Measurements from ENCODE around the gene MAP6.
"Not testable (repeated sequence)": the region's sequence is repeated elsewhere in the genome, so short reads cannot be mapped to it uniquely, and the experiment has no call there.

The MAP6 gene

DNA sequence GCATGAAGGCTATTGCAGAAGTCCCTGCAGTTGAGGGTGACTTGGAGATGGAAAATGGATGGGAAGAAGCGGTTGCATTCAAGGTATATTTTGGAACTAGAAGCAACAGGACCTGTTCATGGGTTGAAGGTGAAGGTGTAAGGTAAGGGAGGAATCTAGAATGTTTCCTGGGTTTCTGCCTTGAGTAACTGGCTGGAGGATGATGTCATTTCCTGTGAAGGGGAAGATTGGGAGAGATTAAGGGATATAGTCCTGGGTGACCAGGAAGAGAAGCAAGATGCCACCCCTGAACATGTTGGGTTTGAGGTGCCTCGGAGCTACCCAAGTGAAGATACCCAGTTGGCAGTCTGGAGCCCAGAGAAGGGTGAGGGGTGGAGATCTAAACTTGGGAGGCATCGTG is 36.7 kb upstream of the MAP6 start:
- TF ChIP-seq, protein P1, sequence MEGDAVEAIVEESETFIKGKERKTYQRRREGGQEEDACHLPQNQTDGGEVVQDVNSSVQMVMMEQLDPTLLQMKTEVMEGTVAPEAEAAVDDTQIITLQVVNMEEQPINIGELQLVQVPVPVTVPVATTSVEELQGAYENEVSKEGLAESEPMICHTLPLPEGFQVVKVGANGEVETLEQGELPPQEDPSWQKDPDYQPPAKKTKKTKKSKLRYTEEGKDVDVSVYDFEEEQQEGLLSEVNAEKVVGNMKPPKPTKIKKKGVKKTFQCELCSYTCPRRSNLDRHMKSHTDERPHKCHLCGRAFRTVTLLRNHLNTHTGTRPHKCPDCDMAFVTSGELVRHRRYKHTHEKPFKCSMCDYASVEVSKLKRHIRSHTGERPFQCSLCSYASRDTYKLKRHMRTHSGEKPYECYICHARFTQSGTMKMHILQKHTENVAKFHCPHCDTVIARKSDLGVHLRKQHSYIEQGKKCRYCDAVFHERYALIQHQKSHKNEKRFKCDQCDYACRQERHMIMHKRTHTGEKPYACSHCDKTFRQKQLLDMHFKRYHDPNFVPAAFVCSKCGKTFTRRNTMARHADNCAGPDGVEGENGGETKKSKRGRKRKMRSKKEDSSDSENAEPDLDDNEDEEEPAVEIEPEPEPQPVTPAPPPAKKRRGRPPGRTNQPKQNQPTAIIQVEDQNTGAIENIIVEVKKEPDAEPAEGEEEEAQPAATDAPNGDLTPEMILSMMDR (conservative IDR thresholded peaks at IDR 0.05; ENCODE audit: low read depth, low read length): no peak
- no peak for DNase-seq (ENCODE audit: low read depth)
- H3K4me3 ChIP-seq (ENCODE audit: low read depth, low read length): no peak overlapping the region

DNA sequence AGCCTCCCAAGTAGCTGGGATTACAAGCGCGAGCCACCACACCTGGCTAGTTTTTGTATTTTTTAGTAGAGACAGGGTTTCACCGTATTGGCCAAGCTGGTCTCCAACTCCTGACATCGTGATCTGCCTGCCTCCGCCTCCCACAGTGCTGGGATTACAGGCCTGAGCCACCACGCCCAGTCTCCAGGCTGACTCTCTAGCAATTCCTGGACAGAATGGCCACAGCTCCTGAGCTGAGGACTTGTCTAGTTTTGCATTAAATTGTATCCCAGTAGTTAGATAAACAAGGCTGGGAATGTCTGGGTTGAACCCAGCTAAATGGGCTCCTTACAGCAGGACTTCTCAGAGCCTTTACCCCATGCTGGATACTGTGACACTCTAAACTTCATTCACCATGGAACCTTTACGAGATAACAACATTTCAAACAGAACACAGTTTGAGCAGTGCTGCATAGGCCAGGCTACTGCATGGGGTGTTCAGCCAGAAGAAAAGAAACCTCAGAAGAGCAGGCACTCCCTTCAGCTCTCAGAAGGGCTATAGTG is 34.9 kb upstream of the MAP6 start:
- H3K4me3 ChIP-seq (ENCODE audit: low read depth, low read length): no peak overlapping the region
- TF ChIP-seq, protein P1 (conservative IDR thresholded peaks at IDR 0.05; ENCODE audit: low read depth, low read length): no peak
- no peak for DNase-seq (ENCODE audit: low read depth)

DNA sequence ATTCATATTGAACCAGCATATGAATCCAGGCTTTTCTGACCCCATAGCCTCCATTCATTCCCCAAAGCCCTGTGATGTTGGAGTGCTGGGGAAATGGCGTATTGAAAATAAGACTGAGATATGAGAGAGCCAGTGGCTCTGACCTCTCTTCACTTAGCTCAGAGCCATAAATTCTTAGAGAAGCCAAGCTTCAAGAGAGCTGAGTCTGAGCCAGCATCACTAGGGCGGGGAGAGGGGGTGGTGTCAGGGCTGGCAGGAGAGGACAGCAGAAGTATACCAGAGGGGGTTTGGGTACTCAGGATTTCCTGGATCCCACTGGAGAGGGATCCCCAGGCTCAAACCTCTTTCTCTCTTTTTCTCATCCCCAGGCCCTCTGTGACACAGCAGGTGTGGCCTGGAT is 32.1 kb upstream of the MAP6 start:
- no peak overlapping the region for H3K4me3 ChIP-seq (ENCODE audit: low read depth, low read length)
- DNase-seq (ENCODE audit: low read depth): no peak
- TF ChIP-seq, protein P1 (conservative IDR thresholded peaks at IDR 0.05; ENCODE audit: low read depth, low read length): no peak

DNA sequence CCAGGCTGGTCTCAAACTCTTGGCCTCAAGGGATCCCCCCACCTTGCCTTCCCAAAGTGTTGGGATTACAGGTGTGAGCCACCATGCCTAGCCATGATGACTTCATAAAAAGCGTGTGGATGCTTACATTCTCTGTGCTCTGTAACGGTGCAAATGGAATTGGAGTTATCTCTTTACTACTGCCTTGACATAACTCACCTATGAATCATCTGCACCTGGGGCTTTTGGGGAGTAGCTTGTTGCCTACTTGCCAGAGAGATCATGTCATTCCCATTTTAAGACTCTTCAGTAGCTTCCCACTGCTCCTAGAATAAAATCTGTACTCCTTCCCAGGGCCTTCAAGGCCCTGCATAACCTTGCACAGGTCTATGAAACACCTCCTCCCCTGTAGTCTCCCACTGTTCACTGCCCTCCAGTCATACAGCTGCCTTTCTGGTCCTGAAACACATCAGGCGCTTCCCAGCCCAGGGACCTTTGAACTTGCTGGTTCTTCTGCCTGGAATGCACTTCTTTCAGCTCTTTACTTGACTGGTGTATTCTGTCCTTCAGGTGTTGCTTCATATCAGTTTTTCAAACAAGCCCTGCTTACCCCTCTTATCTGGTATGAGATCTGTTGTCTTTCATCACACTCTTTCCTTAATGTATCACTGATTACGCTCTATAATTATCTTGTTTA is 29.2 kb upstream of the MAP6 start:
- H3K4me3 ChIP-seq (ENCODE audit: low read depth, low read length): no peak overlapping the region
- no peak for DNase-seq (ENCODE audit: low read depth)
- TF ChIP-seq, protein P1 (conservative IDR thresholded peaks at IDR 0.05; ENCODE audit: low read depth, low read length): no peak

DNA sequence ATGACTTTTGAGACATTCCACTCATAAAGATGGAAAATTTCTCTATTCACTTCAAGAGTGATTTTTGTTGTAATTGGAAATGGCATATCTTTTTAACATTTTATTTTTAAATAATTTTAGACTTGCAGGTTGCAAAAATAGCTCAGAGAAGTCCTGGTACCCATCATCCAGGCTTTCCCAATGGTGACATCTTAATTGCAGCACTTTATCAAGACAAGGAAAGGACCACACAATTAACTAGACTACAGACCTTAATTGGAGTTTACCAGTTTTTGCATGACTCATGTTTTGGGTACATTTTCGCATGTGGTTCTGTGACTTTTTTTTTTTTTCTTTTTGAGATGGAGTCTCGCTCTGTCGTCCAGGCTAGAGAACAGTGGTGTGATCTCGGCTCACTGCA is 23.0 kb upstream of the MAP6 start:
- TF ChIP-seq, protein P1 (conservative IDR thresholded peaks at IDR 0.05; ENCODE audit: low read depth, low read length): no peak
- no peak for DNase-seq (ENCODE audit: low read depth)
- H3K4me3 ChIP-seq (ENCODE audit: low read depth, low read length): no peak overlapping the region

DNA sequence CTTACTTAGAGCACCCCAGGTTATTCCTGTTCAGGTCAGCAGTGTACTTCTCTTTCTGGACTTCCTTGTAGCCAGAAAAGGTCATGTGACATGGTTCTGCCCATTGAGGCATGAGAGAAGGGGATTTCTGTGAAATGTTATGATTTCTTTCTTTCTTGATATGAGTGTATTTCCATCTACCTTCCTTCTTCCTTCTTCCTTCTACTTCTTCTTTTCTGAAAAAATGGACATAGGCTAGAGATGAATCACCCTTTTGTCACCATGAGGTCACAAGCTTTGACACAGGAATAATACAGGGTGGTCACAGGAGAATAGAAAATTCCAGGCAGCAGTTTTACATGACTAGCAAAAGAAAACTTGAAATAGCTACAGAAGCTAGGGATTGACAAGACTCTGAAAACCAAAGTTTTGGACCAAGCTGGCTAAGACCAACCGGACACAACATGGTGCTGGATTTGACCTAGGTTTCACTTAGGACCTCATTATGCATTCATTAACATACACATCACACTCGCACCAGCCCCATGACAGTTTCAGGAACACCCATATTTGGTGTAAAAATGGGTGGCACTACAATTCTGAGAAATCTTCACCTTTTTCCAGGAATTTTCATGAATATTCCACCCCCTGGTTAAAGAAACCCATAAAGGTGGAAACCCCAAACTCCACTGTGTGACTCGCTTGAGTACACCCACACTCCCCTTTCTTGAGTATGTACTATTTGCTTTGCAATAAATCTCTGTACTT is 21.2 kb upstream of the MAP6 start:
- DNase-seq (ENCODE audit: low read depth): no peak
- H3K4me3 ChIP-seq (ENCODE audit: low read depth, low read length): no peak overlapping the region
- TF ChIP-seq, protein P1 (conservative IDR thresholded peaks at IDR 0.05; ENCODE audit: low read depth, low read length): no peak

DNA sequence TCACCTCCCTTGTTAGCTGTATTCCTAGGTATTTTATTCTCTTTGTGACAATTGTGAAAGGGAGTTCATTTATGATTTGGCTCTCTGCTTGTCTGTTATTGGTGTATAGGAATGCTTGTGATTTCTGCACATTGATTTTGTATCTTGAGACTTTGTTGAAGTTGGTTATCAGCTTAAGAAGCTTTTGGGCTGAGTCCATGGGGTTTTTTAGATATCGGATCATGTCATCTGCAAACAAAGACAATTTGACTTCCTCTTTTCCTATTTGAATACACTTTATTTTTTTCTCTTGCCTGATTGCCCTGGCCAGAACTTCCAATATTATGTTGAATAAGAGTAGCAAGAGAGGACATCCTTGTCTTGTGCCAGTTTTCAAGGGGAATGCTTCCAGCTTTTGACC is 15.0 kb upstream of the MAP6 start:
- DNase-seq (ENCODE audit: low read depth); H3K4me3 ChIP-seq (ENCODE audit: low read depth, low read length): not testable (repeated sequence)

Measured in choroid plexus epithelial cell (primary cell).